ENCODE data around the gene EDARADD.

The EDARADD gene

DNA sequence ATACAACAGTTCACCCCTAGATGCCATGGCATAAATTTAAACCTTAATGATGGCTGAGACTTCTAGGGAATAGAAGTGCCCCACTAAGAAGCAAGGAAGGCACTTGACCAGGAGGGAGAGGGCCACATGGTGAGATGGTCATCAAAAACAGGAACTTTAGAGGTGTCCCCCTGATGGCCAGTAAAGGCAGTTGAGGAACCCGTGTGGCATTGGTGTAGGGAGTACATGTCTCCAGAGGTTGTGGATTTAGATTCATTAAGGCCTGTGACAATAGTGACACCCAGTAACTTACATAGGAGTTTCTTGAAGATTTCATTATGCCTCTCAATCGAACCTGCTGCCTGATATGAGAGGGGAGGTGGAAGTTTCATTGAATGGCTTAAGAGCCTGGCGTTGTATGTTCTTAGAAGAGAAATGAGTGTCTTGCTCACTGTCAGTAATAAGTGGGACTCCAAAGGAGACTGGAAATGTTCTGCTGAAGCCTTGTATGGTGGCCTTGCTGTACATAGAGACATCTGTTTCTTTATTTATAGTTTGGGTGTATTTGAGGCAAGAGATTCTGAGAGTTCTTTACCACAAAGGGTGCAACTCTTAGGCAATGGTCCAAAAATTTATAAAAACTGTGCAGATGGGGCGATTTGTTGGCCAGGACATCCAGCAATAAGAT is 27.9 kb downstream of the EDARADD start:
- no peak overlapping the region for H3K9ac ChIP-seq (ENCODE audit: low read depth, low read length)
- H3K4me2 ChIP-seq (ENCODE audit: insufficient read depth, low read length): no peak overlapping the region
- H3K27me3 ChIP-seq (ENCODE audit: insufficient read depth, low read length, poor library complexity): no peaks in the 10 kb centered on the region
- H3K9me3 ChIP-seq (ENCODE audit: insufficient read depth, low read length, severe bottlenecking): no peaks in the 10 kb centered on the region
- H3K27ac ChIP-seq (ENCODE audit: low read length): no peak overlapping the region
- ATAC-seq (ENCODE audit: insufficient read depth, low read depth) (no peak), DNase-seq (no peak)
- no peaks in the 10 kb centered on the region for H3K36me3 ChIP-seq (ENCODE audit: insufficient read depth, low read length)
- H4K20me1 ChIP-seq (ENCODE audit: insufficient read depth, low read length): no peaks in the 10 kb centered on the region
- no peaks in the 10 kb centered on the region for H3K4me1 ChIP-seq (ENCODE audit: insufficient read depth, low read length)
- H2AFZ ChIP-seq (ENCODE audit: low read depth, low read length): no peak overlapping the region
- no peak for TF ChIP-seq EZH2 (IDR thresholded peaks at IDR 0.05; ENCODE audit: borderline replicate concordance, low read depth, low read length, severe bottlenecking)
- TF ChIP-seq, protein P1, sequence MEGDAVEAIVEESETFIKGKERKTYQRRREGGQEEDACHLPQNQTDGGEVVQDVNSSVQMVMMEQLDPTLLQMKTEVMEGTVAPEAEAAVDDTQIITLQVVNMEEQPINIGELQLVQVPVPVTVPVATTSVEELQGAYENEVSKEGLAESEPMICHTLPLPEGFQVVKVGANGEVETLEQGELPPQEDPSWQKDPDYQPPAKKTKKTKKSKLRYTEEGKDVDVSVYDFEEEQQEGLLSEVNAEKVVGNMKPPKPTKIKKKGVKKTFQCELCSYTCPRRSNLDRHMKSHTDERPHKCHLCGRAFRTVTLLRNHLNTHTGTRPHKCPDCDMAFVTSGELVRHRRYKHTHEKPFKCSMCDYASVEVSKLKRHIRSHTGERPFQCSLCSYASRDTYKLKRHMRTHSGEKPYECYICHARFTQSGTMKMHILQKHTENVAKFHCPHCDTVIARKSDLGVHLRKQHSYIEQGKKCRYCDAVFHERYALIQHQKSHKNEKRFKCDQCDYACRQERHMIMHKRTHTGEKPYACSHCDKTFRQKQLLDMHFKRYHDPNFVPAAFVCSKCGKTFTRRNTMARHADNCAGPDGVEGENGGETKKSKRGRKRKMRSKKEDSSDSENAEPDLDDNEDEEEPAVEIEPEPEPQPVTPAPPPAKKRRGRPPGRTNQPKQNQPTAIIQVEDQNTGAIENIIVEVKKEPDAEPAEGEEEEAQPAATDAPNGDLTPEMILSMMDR (IDR thresholded peaks at IDR 0.05; ENCODE audit: borderline replicate concordance, extremely low read depth, low read length, poor library complexity, severe bottlenecking): no peak
- no peak overlapping the region for H3K4me3 ChIP-seq (ENCODE audit: low read depth in 1 of 2, low read length in 2 of 2)
- H3K79me2 ChIP-seq (ENCODE audit: insufficient read depth, low read length): no peaks in the 10 kb centered on the region

DNA sequence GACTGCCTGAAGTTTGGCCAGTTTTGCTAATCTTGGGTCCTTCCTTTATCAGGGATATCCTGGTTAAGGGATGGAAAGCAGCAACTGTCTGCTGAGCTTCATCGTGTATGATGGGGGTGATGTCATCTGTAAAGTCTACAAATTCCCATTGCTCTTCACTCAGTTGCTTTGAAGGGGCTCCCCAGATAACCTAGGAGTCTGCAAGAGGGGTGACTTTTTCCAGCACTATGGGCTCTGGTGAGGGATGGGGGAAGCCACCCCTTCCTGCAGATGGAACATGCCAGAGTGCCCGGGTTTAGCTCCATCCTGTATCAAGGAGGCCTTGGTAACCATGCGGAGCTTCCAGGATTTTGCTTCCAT is 28.4 kb downstream of the EDARADD start:
- no peaks in the 10 kb centered on the region for H3K9me3 ChIP-seq (ENCODE audit: insufficient read depth, low read length, severe bottlenecking)
- no peak overlapping the region for H3K4me3 ChIP-seq (ENCODE audit: low read depth in 1 of 2, low read length in 2 of 2)
- H2AFZ ChIP-seq (ENCODE audit: low read depth, low read length): no peak overlapping the region
- H3K4me2 ChIP-seq (ENCODE audit: insufficient read depth, low read length): no peak overlapping the region
- TF ChIP-seq EZH2 (IDR thresholded peaks at IDR 0.05; ENCODE audit: borderline replicate concordance, low read depth, low read length, severe bottlenecking): no peak
- TF ChIP-seq, protein P1 (IDR thresholded peaks at IDR 0.05; ENCODE audit: borderline replicate concordance, extremely low read depth, low read length, poor library complexity, severe bottlenecking): no peak
- no peak overlapping the region for H3K27ac ChIP-seq (ENCODE audit: low read length)
- no peak for ATAC-seq (ENCODE audit: insufficient read depth, low read depth)
- no peak for DNase-seq
- H3K4me1 ChIP-seq (ENCODE audit: insufficient read depth, low read length): no peaks in the 10 kb centered on the region
- no peaks in the 10 kb centered on the region for H4K20me1 ChIP-seq (ENCODE audit: insufficient read depth, low read length)
- no peaks in the 10 kb centered on the region for H3K79me2 ChIP-seq (ENCODE audit: insufficient read depth, low read length)
- H3K9ac ChIP-seq (ENCODE audit: low read depth, low read length): no peak overlapping the region
- no peaks in the 10 kb centered on the region for H3K27me3 ChIP-seq (ENCODE audit: insufficient read depth, low read length, poor library complexity)
- H3K36me3 ChIP-seq (ENCODE audit: insufficient read depth, low read length): no peaks in the 10 kb centered on the region

DNA sequence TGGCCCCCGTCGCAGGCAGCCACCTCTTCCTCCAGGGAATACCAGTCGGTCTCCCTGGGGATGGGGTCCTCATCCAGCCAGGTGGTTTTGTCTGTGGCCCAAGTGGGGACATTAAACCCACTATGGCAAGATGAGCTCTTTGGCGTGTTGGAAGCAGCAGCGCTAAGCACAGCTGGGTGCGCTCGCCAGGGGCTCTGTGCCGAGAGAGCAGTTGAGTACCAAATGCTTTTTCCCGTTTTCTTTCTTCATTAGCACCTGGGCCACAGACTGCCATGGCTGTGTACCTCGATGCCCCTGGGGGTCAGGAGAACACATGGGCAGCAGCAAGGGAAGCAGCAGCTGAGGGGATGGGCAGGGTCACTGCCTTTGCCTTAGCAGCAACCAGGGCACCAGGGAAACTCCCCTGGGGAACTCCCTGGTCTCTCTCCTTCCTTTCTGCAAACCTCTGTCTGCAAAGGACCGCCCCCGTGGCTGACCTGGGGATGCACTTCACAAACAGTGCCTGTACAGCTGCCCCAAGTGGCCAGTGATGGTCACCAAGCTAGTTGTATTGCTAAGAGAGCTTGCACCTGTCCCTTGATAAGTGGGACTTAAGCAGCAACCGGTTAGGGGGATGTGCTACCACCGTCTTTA is 31.1 kb downstream of the EDARADD start:
- Histone ChIP-seq H3K27ac (ENCODE audit: low read length) (no peak overlapping the region), H3K79me2 (ENCODE audit: insufficient read depth, low read length) (no peaks in the 10 kb centered on the region), H3K4me1 (ENCODE audit: insufficient read depth, low read length) (no peaks in the 10 kb centered on the region), H3K27me3 (ENCODE audit: insufficient read depth, low read length, poor library complexity) (no peaks in the 10 kb centered on the region), H3K36me3 (ENCODE audit: insufficient read depth, low read length) (no peaks in the 10 kb centered on the region), H3K9ac (ENCODE audit: low read depth, low read length) (no peak overlapping the region), H2AFZ (ENCODE audit: low read depth, low read length) (no peak overlapping the region), H4K20me1 (ENCODE audit: insufficient read depth, low read length) (no peaks in the 10 kb centered on the region), H3K9me3 (ENCODE audit: insufficient read depth, low read length, severe bottlenecking) (no peaks in the 10 kb centered on the region), H3K4me2 (ENCODE audit: insufficient read depth, low read length) (no peak overlapping the region), H3K4me3 (ENCODE audit: low read depth in 1 of 2, low read length in 2 of 2) (no peak overlapping the region)
- no peak for TF ChIP-seq EZH2 (IDR thresholded peaks at IDR 0.05; ENCODE audit: borderline replicate concordance, low read depth, low read length, severe bottlenecking)
- TF ChIP-seq, protein P1 (IDR thresholded peaks at IDR 0.05; ENCODE audit: borderline replicate concordance, extremely low read depth, low read length, poor library complexity, severe bottlenecking): no peak
- ATAC-seq (ENCODE audit: insufficient read depth, low read depth) (no peak), DNase-seq (no peak)
